GM23338 (cell line): ENCODE data around the gene C13orf46. TPM values are rescaled to one million over a fixed set of nuclear protein-coding genes. Genes with fewer than 3 reads are reported as not detected.

Source experiments
- ATAC-seq: fragments of 200-7000 bp; cut with Tn5 transposase; 3 replicates; pipeline ENCODE4 v1.9.1; 2020
- DNase-seq: peaks from one replicate; pipeline ENCODE4 v3.0.0-alpha.2; 2015; ENCODE audit warnings: low spot score
- H2AFZ ChIP-seq: fragments of 200-600 bp; sonication (generic); 2 replicates; pipeline ENCODE4 v1.8.0; 2016; ENCODE audit warnings: antibody characterized with exemption, mild to moderate bottlenecking, moderate library complexity
- H3F3A ChIP-seq: fragments of 200-600 bp; sonication (generic); replicated peaks from 2 replicates; pipeline ENCODE4 v1.8.0; 2017; ENCODE audit warnings: antibody characterized with exemption, mixed run types, low read depth
- H3K27ac ChIP-seq: fragments of 200-600 bp; sonication (generic); 2 replicates; pipeline ENCODE4 v1.6.1; 2016; ENCODE audit warnings: low read depth
- H3K27me3 ChIP-seq: fragments of 200-600 bp; sonication (generic); 2 replicates; pipeline ENCODE4 v1.8.0; 2016; ENCODE audit warnings: mild to moderate bottlenecking, mixed run types, moderate library complexity; ENCODE audit not compliant: insufficient read depth
- H3K36me3 ChIP-seq: fragments of 200-600 bp; sonication (generic); 2 replicates; pipeline ENCODE4 v1.8.0; 2016; ENCODE audit warnings: mild to moderate bottlenecking; ENCODE audit not compliant: insufficient read depth
- H3K4me1 ChIP-seq: fragments of 200-600 bp; sonication (generic); 2 replicates; pipeline ENCODE4 v1.8.0; 2016; ENCODE audit warnings: mild to moderate bottlenecking, moderate library complexity; ENCODE audit not compliant: insufficient read depth
- H3K4me2 ChIP-seq: fragments of 200-600 bp; sonication (generic); 2 replicates; pipeline ENCODE4 v1.7.1; 2017; ENCODE audit warnings: mixed run types
- H3K4me3 ChIP-seq: fragments of 200-600 bp; sonication (generic); 2 replicates; pipeline ENCODE4 v1.6.1; 2016; ENCODE audit warnings: mixed run types
- H3K79me2 ChIP-seq: fragments of 200-600 bp; sonication (generic); replicated peaks from 2 replicates; pipeline ENCODE4 v1.8.0; 2017; ENCODE audit warnings: mild to moderate bottlenecking; ENCODE audit not compliant: insufficient read depth
- H3K9me2 ChIP-seq: fragments of 200-600 bp; sonication (generic); 2 replicates; pipeline ENCODE4 v1.8.0; 2017; ENCODE audit not compliant: insufficient read depth
- H4K20me1 ChIP-seq: fragments of 200-600 bp; sonication (generic); replicated peaks from 2 replicates; pipeline ENCODE4 v1.8.0; 2017; ENCODE audit warnings: mild to moderate bottlenecking; ENCODE audit not compliant: insufficient read depth
- H3K27ac Mint-ChIP-seq: 2 replicates; pipeline ENCODE4 v1.8.0; 2020; ENCODE audit warnings: inconsistent platforms, mild to moderate bottlenecking, moderate library complexity, mixed read lengths
- H3K27me3 Mint-ChIP-seq: 3 replicates; pipeline ENCODE4 v1.8.0; 2022; ENCODE audit warnings: low read depth, mild to moderate bottlenecking, moderate library complexity, mixed read lengths, inconsistent platforms; ENCODE audit not compliant: insufficient read depth, poor library complexity
- H3K36me3 Mint-ChIP-seq: 3 replicates; pipeline ENCODE4 v1.8.0; 2021; ENCODE audit warnings: low read depth, mild to moderate bottlenecking, inconsistent platforms, moderate library complexity, mixed read lengths
- H3K4me1 Mint-ChIP-seq: 3 replicates; pipeline ENCODE4 v1.8.0; 2020; ENCODE audit warnings: mild to moderate bottlenecking, inconsistent platforms, mixed read lengths
- H3K4me3 Mint-ChIP-seq: 3 replicates; pipeline ENCODE4 v1.8.0; 2021; ENCODE audit warnings: moderate library complexity, mild to moderate bottlenecking, inconsistent platforms, mixed read lengths
- H3K9me3 Mint-ChIP-seq: 3 replicates; pipeline ENCODE4 v1.8.0; 2020; ENCODE audit warnings: moderate library complexity, mild to moderate bottlenecking, inconsistent platforms, mixed read lengths
- CREB1 ChIP-seq: fragments of 250-450 bp; sonication (Bioruptor Pico); IDR thresholded peaks from 2 replicates; pipeline ENCODE4 v1.5.0; 2020; ENCODE audit warnings: low read depth, mild to moderate bottlenecking, moderate library complexity
- CTCF ChIP-seq, 2 experiments: fragments of 200-600 bp in 1 of 2; sonication (generic) in 1 of 2; conservative IDR thresholded peaks; 2 replicates each; pipeline versions ENCODE4 v1.5.1 to v1.6.1; 2016 to 2017; ENCODE audit warnings: antibody characterized with exemption in 2 of 2, low read depth in 2 of 2, mild to moderate bottlenecking in 2 of 2, moderate library complexity in 1 of 2
- ETS1 ChIP-seq: IDR thresholded peaks from 2 replicates; pipeline ENCODE4 v1.6.1; 2016; ENCODE audit warnings: antibody characterized with exemption
- EZH2 ChIP-seq: fragments of 200-600 bp; sonication (generic); IDR thresholded peaks from one replicate; pipeline ENCODE4 v1.8.0; 2017; ENCODE audit warnings: antibody characterized with exemption, mild to moderate bottlenecking, low read depth; ENCODE audit not compliant: unreplicated experiment
- EZH2phosphoT487 ChIP-seq: fragments of 200-600 bp; sonication (generic); IDR thresholded peaks from one replicate; pipeline ENCODE4 v1.8.1; 2018; ENCODE audit warnings: antibody characterized with exemption; ENCODE audit not compliant: unreplicated experiment
- JUNB ChIP-seq: IDR thresholded peaks from one replicate; pipeline ENCODE4 v1.6.1; 2016; ENCODE audit warnings: antibody characterized with exemption; ENCODE audit not compliant: unreplicated experiment
- NANOG ChIP-seq: IDR thresholded peaks from 2 replicates; pipeline ENCODE4 v1.6.1; 2016; ENCODE audit warnings: antibody characterized with exemption, borderline replicate concordance
- POLR2AphosphoS5 ChIP-seq: IDR thresholded peaks from 2 replicates; pipeline ENCODE4 v1.6.1; 2016; ENCODE audit warnings: antibody characterized with exemption, low read depth
- REST ChIP-seq: IDR thresholded peaks from one replicate; pipeline ENCODE4 v1.6.1; 2018; ENCODE audit warnings: antibody characterized with exemption; ENCODE audit not compliant: unreplicated experiment
- STAT1 ChIP-seq: IDR thresholded peaks from one replicate; pipeline ENCODE4 v1.6.1; 2016; ENCODE audit warnings: antibody characterized with exemption; ENCODE audit not compliant: unreplicated experiment
- ZNF114 ChIP-seq: fragments of 250-450 bp; sonication (Bioruptor Pico); IDR thresholded peaks from 2 replicates; pipeline ENCODE4 v1.5.0; 2020; ENCODE audit warnings: mild to moderate bottlenecking, moderate library complexity
- ZNF331 ChIP-seq: fragments of 250-450 bp; sonication (Bioruptor Pico); IDR thresholded peaks from 2 replicates; pipeline ENCODE4 v1.5.0; 2020; ENCODE audit warnings: low read depth, mild to moderate bottlenecking, moderate library complexity
- ZNF462 ChIP-seq: fragments of 250-450 bp; sonication (Bioruptor Pico); IDR thresholded peaks from 2 replicates; pipeline ENCODE4 v1.5.0; 2020; ENCODE audit warnings: mild to moderate bottlenecking, moderate library complexity
- polyA plus RNA-seq: library from polyadenylated mRNA; unstranded; fragments of >200 nt; fragmentation: Nextera tagmentation; extraction: Ambion mirVana; gene quantifications from 2 replicates; pipeline ENCODE4 v1.2.1, GENCODE V29; 2016
- total RNA-seq: library from RNA; depleted of rRNA; stranded (reverse); fragments of >200 nt; shearing (Covaris generic); gene quantifications from 2 replicates; pipeline ENCODE4 v1.2.3, GENCODE V29; 2014

The C13orf46 gene
- total and polyA plus RNA-seq, 2 experiments from 2014 or later, result 0.44 to 1.5 TPM

GRCh38 chr13:113996912-113997745, 23.3 kb upstream of the C13orf46 start:
- H3K9me3 Mint-ChIP-seq, result no peaks in the 10 kb centered on the region; the same call in 2 of the 3 replicates
- Histone ChIP-seq H4K20me1 (no peaks in the 10 kb centered on the region), H3K27ac (no peak overlapping the region), H3K9me2 (no peaks in the 10 kb centered on the region), H2AFZ (no peak overlapping the region), H3K27me3 (no peaks in the 10 kb centered on the region), H3K4me1 (no peaks in the 10 kb centered on the region), H3K4me2 (no peak overlapping the region), H3F3A (no peaks in the 10 kb centered on the region), H3K79me2 (no peaks in the 10 kb centered on the region), H3K36me3 (0 out of 2 replicates have a peak, but pooled peaks cover 2% of the 10 kb centered on the region), H3K4me3 (no peak overlapping the region)
- H3K27me3 Mint-ChIP-seq, result peaks cover 7% of the 10 kb centered on the region
- TF ChIP-seq ZNF114 (CRISPR knock-in tag) (no peak), REST (no peak), CTCF (conservative IDR thresholded peaks at IDR 0.05; ENCODE audit: low read depth in 2 of 2) (no peak), NANOG (no peak), ZNF462 (CRISPR knock-in tag) (no peak), POLR2AphosphoS5 (no peak), EZH2phosphoT487 (no peak), STAT1 (no peak), ZNF331 (no peak), EZH2 (no peak), CREB1 (no peak), ETS1 (no peak), JUNB (no peak)
- no peak overlapping the region for H3K4me3 Mint-ChIP-seq
- no peak overlapping the region for H3K27ac Mint-ChIP-seq
- no peaks in the 10 kb centered on the region for H3K4me1 Mint-ChIP-seq
- DNase-seq, result no peak
- H3K36me3 Mint-ChIP-seq, result peaks cover 12% of the 10 kb centered on the region
- ATAC-seq, result no peak
